Measurements from ENCODE around the gene COPS6. TPM values are rescaled to one million over a fixed set of nuclear protein-coding genes. Genes with fewer than 3 reads are reported as not detected.

COPS6 gene
- polyA plus RNA-seq, 1 of the 3 experiments (the other 2 are of a cell fraction), result 435 TPM

- TF ChIP-seq IRF3 (IDR thresholded peaks at IDR 0.05; ENCODE audit: low read depth, low read length) (no peak), ZBTB33 (IDR thresholded peaks at IDR 0.05; ENCODE audit: borderline replicate concordance, low read depth) (peak; percentile 85), CTCF (IDR thresholded peaks at IDR 0.05) (0 out of 2 replicates have a peak, but pooled peaks have one; percentile 1), FOXJ3 (CRISPR knock-in tag; IDR thresholded peaks at IDR 0.05) (no peak), POLR2AphosphoS5 (IDR thresholded peaks at IDR 0.05; ENCODE audit: low read depth, low read length) (peak; percentile 96), CHD2 (IDR thresholded peaks at IDR 0.05; ENCODE audit: low read length, partially characterized antibody) (peak; percentile 42), NRF1 (IDR thresholded peaks at IDR 0.05; ENCODE audit: low read depth, low read length) (no peak)
Measured at GRCh38 chr7:100087055-100087750, 1.6 kb upstream of the COPS6 start (continued).

DNA sequence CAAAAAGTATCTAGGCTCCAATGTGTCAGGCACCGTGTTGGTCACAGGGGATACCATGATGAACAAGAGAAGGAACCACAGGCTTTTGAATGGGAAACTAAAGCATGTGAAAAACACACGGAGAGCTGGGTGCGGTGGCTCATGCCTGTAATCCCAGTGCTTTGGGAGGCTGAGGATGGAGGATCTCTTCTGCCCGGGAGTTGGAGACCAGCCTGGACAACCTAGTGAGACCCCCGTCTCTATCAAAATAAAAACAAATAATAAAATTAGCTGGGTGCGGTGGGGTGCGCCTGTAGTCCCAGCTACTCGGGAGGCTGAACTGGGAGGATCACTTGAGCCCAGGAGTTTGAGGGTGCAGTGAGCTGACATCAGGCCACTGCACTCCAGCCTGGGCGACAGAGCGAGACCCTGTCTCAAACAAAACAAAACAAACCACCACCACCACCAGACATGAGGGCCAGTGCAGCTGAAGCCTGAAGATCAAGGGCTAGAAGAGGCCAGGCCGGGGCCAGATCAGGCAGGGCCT is 611 bp upstream of the COPS6 start:
- ChIA-PET POLR2A (interaction anchor here (0.7 to 7.5 kb wide), 4 partner anchors 13 to 342 kb away, joined by 3 to 98 read pairs (median 3); partner anchors contain the start of genes AP4M1, MCM7 and MEPCE), CTCF (interaction anchor here (0.8 to 1.0 kb wide), 3 partner anchors 45 to 159 kb away, joined by 3 to 4 read pairs (median 3); partner anchors contain the start of gene GJC3)
- no peak for DNase-seq
- Histone ChIP-seq H2AFZ (ENCODE audit: low read depth) (peak overlapping the region; percentile 64; the same call in 1 of the 2 replicates), H3K4me2 (peak overlapping the region; percentile 93), H3K27ac (ENCODE audit: low read depth in 2 of 2, low read length in 1 of 2) (peak overlapping the region; percentile 84 to 98), H3K4me1 (ENCODE audit: control insufficient read depth in 1 of 2, insufficient read depth in 2 of 2, low read depth in 1 of 2, low read length in 1 of 2) (peaks cover 18 to 33% of the 10 kb centered on the region in 2 experiments; a peak in 3 of 4 replicates), H3K27me3 (ENCODE audit: insufficient read depth) (no peaks in the 10 kb centered on the region), H3K4me3 (ENCODE audit: low read depth in 2 of 2, low read length in 1 of 2) (peak overlapping the region; percentile 71 to 87), H3K9ac (peak overlapping the region; percentile 87), H3F3A (replicated peaks; ENCODE audit: insufficient read depth) (peaks cover 66% of the 10 kb centered on the region), H3K36me3 (replicated peaks in 1 of 2; ENCODE audit: control insufficient read depth in 1 of 2, insufficient read depth in 2 of 2, low read length in 1 of 2) (peaks cover 27 to 30% of the 10 kb centered on the region in 2 experiments), H3K9me2 (no peaks in the 10 kb centered on the region), H3K9me3 (no peaks in the 10 kb centered on the region), H3K79me2 (ENCODE audit: insufficient read depth) (peaks cover 47% of the 10 kb centered on the region), H4K20me1 (ENCODE audit: insufficient read depth) (no peaks in the 10 kb centered on the region)
- 93% methylated on average over 11 of the region's 11 CpGs for WGBS (ENCODE audit: low lambda C conversion rate)
- TF ChIP-seq MXI1 (IDR thresholded peaks at IDR 0.05; ENCODE audit: low read depth, low read length) (no peak), FOXM1 (IDR thresholded peaks at IDR 0.05; ENCODE audit: low read depth) (no peak)

Data from SK-N-SH (cell line).